ENCODE measurements around the gene GNGT1. TPM values are rescaled to one million over a fixed set of nuclear protein-coding genes. Genes with fewer than 3 reads are reported as not detected.

Gene GNGT1
- not detected in 5 replicates for total RNA-seq (2022; extraction: Qiagen RNA extraction)

DNA sequence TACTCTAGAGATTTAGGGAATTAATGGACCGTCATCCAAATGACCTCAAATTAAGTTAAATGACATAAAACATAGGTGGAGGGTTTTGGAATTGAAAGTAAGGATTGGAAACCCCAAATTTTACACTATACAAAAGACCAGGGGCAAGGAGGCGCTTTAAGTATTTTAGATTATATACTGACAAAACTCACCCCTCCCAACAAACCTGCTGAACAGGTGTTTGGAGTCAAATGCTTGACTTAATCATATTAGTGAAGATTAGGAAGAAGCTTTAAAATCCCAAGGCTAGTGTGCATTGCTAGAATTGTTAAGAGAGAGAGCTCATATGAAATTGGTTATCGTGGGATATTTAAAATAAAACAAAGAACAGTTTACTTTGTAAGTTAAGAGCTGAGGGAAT, at the start of gene GNGT1:
Gene GNGT1, plus strand, starts transcription at position 301 of the 400 bp plus-strand sequence. CDS start 180 bp downstream, outside the sequence.

DNA sequence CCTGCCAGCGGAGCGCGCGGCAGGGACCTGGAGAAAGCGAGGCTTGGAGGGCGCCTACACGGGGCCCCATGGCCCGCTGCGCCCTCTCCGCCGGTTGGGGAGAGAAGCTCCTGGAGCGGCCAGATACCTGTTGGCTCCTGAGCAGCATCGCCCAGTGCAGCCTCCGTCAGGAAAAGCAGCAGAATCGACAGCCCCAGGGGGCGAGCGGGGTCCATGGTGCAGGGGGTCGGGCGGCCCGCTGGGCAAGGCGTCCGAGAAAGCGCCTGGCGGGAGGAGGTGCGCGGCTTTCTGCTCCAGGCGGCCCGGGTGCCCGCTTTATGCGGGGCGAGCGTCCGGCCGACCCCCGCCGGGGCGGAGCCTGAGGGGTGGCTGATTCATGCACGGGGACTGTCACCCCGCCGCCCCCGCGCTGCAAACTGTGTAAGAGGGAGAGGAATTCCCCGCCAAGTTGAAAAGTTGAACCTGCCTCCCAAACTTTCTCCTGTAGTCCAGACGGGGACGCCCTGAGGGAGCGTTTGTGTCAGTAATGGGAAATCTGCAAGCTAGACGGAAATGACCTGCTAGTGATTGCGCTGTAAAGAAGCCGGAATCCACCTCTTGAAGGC, 15.8 kb upstream of the GNGT1 start, which contains the start of gene TFPI2:
Gene TFPI2, minus strand, starts transcription at position 290 of the 605 bp plus-strand sequence. Its CDS starts 75 bp downstream, at position 215.

DNA sequence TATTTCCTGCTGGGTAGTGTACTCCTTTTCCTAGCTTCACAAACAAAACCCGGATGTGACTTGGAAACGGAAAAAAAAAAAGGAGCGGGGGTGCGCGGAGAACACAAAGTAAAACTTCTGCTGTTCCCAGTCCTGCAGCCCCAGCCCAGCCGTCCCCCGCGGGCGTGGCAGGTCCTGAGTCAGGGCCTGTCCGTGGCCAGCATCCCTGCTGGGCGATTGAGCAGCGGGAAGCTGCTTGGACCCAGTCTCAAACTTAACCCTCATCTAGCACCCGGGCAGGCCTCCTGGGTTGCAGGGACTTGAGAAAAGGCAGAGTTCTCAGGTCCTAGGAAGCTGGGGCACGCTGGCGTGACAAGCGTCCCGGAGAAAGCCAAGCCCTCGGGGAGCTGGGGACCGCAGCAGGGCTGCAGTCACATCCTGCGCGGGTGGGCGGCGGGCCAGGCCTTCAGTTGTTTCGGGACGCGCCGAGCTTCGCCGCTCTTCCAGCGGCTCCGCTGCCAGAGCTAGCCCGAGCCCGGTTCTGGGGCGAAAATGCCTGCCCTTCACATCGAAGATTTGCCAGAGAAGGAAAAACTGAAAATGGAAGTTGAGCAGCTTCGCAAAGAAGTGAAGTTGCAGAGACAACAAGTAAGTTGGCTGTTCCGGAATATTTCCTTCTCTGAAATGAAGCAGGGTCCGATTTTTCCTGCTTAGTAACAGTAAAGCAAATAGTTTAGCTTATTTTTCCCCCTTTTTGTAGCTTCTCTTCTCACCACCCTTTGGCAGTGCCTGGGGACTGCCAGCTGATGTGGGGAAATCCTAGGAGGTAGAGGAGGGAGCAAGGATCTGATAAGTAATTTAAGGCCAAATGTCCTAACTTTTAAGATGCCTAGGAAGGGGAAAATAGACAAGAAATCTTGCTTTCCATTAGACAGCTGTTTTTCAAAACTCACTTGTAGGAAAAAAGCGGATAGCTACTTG, 15.5 kb downstream of the GNGT1 start, which contains the start of gene GNG11:
Gene GNG11, plus strand, starts transcription at position 129 of the 960 bp plus-strand sequence. Its CDS starts 403 bp downstream, at position 532.

Other genes with a start within 250 kb of the GNGT1 start
- 220 to 251 TPM (median 238 TPM) in 5 replicates for gene TFPI2, start 15.8 kb upstream of the GNGT1 start, total RNA-seq (2022; extraction: Qiagen RNA extraction)
- 30.2 to 35.2 TPM (median 32.2 TPM) in 5 replicates for gene GNG11, start 15.2 kb downstream of the GNGT1 start, total RNA-seq (2022; extraction: Qiagen RNA extraction)
- 20.0 to 24.0 TPM (median 21.5 TPM) in 5 replicates for gene BET1, start 97.8 kb downstream of the GNGT1 start, total RNA-seq (2022; extraction: Qiagen RNA extraction)

All from A549 treated with dexamethasone at 1 μM for 4 hours (cell line).